ENCODE data around the gene CREBBP.

The CREBBP gene

DNA sequence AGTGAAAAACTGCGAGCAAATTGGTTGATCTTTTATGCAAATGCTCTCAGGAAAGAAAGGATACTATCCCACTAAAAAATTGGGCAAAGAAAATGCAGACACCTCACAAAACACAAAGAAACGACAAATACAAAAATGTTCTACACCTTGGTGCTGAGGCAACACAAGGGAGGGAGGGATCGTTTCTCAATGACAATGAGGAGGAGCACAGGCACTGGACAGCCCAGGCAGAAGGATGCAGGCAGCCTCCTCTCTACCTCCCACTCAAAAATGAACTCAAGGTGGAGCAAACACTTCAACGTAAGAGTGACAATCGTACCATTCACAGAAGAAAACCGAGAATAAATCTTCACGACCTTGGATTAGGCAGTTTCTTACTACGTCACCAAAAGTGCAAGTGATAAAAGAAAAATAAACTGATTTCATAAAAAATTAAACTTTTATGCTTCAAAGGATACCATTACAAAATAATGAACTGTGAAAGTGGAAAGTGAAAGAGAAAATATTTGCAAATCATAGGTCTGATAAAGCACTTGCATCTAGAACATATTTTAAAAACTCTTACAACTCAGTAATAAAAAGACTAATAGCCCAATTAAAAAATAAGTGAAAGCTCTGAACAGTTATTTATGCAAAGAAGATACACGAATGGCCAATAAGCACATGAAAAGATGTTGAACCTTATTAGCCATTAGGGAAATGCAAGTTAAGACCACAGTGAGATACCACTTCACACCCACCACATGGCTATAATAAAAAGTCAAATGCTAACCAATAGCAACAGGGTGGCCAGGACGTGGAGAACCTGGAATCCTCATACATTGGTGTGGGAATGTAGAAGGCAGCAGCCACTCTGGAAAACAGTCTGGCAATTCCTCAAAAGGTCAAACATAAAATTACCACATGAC lies 82.4 kb downstream of the CREBBP start:
- no peak for DNase-seq (ENCODE audit: low read depth)

DNA sequence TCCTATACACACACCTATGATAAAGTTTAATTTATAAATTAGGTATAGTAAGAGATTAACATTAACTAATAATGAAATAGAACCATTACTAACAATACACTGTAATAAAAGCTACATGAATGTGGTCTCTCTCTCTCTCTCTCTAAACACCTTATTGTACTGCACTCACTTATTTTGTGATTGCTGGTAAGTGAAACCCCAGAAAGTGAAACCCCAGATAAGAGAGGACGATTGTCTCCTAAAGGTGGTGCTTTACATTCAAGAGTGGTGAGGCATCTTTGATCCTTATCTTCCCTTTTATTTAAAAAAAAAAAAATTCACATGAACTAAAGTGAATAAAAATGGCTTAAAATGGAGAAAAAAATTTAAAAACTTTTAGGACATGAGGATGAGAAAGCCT lies 83.0 kb downstream of the CREBBP start:
- no peak for DNase-seq (ENCODE audit: low read depth)

DNA sequence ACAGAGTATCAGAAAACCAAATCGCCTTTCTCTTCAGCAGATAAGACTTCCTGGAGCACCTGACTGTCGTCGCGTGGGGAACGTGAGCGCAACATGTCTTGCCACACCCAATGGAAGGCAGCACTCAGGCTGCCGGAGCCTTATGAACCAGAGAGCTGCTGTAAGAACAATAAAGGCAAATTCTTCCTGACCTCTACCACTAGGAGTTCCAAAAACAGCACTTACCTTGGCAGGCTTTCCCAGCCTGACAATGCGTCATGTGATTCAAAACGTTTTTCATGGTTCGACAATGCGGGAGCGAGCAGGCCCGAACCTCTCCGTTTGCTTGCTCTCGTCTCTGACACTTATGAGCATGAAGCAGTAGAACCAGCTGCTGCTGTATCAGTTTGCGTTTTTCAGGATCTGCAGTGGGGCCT lies 87.3 kb downstream of the CREBBP start:
- no peak for DNase-seq (ENCODE audit: low read depth)

DNA sequence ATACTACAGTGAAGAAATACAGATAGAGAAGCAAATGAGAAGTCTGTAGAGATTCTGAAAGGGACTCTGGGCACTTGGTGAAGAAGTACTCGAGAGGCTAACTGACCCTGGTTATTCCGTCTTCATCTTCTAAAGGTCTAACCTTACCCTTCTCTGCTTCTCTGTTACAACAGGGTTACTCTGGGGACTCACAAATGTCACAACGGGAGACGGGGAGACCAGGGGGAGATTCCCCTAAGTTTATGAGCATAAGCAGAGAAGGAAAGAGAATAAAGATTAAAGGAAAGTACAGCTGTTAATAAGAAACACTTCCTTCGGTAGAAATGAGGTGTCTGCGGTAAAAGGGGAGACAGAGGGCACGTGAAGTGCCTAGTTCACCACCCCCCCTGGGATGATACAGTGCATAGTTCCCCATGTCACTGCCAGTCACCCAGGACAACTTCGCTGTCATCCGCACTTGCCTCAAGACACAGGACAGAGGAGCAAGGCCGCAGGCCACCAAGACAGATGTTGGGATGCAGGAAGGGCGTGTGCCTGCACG lies 88.0 kb downstream of the CREBBP start:
- no peak for DNase-seq (ENCODE audit: low read depth)

DNA sequence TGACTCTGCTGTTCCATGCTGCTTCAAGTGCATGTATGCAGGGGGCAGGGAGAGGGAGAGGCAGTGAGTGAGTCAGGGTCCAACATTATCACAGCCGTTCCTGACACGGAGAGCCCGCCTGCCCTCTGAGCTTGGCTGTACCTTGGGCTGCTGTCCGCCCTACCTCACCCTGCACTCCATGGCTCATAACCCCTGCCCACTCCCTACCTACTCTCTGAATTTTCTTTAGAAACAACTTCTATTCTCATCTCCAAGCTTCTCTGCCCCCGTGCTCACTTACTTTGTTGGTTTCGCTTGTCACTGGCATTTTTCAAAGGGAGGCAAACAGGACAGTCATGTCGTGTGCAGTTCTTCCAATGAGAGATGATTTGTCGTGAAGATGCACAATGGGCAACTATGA lies 88.8 kb downstream of the CREBBP start:
- DNase-seq (ENCODE audit: low read depth), result no peak

DNA sequence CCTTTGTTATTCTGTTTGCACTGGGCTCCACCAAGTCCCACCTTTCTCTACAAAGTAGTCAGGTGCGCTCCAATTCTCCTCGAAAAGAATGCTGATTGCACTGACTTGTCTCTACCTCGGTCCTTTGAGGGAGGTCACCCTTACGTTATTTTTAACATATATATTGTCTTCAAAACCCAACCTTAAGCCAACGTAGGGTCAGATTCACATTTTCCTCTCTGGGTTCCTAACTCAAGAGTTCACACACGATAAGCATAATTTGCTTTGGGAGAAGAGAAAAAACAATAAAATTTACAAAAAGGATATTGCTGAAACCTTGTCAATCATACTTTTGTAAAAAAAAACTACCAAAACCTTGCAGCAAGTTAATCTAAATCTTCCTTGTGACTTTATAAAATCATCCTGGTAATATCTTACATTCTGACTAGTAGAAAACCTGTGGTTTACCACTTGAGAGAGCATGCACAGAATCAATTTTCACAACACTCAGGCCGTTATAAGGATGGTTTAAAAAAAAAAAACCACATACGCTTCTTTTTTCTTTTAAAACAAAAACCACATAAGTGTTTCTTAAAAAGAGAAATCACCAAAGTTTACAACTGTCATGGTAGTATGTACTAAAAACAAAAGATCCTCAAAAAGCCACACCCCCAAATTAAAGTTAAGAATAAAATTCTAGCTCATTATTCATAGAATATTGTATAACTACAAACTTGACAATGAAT lies 91.0 kb downstream of the CREBBP start:
- DNase-seq (ENCODE audit: low read depth), result no peak

DNA sequence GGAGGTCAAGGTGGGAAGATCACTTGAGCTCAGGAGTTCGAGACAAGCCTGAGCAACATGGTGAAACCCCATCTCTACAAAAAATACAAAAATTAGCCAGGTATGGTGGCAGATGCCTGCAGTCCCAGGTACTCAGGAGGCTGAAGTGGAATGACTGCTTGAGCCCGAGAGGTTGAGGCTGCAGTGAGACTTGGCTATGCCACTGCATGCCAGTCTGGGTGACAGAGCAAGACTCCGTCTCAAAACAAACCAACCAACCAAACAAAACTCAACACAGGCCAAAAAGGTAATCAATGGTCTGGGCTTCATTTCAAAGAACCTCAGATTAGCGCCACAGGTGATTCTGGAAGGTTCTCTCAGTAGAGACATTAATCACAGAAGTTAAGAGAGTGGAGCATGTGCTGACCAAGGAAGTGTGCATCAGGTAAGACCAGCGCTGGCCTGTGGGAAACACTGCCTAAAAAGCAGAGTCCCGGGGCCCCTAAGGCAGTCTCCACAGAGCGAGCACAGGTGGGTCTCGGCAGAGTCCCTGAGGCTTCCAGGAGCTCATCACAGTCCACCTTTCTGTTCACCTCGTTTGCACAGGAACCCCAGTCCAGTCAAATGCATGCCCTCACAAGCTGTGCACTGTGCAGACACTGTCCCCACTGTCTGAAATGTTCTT lies 91.7 kb downstream of the CREBBP start:
- no peak for DNase-seq (ENCODE audit: low read depth)

DNA sequence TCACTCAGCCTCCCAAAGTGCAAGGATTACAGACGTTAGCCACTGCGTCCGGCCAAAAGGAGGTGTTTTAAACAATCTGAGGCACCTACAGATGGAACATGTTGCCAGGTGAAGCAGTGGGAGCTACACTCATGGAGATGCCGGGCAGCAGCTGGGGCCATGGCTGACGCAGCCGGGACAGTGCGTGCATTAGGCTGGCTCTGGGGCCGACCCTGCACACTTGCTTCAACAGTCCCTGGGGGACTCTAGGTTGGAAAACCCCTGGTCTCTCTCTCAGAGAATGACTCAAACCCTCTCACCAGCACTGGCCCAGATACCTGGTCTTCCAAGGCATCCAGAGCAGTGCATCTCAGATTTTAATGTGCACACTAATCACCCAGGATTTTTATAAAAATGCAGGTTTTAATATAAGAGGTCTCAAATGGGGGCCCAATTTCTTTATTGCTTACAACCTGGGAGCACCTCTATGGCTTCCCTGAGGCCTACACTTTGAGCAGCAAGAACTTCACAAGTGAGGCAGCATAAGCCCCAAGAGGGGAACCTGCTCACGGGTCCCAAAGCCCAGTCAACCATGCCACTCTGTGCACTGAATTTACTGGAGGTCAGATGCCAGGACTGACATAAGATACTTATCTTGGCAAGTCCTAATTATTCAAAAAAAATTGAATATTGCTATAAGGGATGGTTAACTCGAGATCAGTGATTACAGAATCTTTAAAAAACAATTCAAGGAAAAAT lies 92.4 kb downstream of the CREBBP start:
- DNase-seq (ENCODE audit: low read depth), result no peak

DNA sequence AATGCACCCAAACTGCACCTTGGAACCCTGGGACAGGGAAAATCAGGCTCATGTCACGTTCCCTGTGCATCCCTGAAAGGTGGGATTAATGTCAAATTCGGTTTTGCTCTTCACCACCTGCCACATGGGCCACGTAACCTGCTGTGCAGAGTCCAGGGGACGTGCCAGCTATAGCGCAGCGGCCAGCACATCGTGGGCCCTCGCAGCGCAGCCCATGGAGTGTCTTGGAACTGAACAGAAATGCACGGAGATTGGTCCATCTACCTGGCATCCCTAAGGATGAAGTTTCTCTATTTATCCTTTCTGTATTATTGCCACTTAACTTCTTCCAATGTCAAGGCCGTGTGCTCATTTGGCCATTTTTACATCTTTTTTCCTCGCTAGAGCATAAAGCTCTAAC lies 95.1 kb downstream of the CREBBP start:
- DNase-seq (ENCODE audit: low read depth), result no peak

DNA sequence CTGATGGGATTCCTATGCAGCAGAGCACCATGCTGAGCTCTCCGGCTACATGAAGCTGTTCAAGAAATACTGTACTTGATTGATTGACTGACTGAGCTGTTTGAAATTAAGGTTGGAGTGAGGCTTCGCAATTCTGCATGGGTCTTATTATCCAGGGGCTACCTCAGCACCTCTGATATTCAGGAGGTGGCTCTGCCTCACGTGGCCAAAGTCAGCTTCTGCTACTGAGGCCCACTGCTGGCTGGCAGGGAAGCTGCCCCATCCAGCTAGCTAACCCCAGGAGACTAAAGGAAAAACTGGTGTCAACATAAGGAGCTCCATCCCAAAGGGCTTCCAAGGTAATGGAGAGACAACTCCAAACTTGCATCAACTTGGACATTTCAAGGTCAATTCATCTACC lies 97.0 kb downstream of the CREBBP start:
- DNase-seq (ENCODE audit: low read depth), result no peak

DNA sequence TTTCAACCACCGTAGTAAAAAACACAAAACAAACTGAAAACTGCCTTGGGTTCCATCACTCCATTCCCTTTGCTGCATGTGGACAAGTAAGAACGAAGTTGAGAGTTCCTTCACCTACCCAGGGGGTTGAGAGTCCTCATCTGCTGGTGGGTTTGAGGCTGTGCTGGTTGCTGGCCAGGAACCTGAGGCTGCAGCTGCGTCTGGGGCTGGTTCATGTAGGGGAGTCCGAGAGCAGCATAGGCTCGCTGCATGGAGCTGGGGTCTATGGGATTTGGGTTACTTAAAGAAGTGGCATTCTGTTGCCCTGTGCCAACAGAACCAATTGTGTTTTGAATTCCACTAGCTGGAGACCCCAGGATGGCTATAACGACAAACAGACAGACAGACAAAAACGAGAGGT lies 97.9 kb downstream of the CREBBP start:
- DNase-seq (ENCODE audit: low read depth), result no peak

DNA sequence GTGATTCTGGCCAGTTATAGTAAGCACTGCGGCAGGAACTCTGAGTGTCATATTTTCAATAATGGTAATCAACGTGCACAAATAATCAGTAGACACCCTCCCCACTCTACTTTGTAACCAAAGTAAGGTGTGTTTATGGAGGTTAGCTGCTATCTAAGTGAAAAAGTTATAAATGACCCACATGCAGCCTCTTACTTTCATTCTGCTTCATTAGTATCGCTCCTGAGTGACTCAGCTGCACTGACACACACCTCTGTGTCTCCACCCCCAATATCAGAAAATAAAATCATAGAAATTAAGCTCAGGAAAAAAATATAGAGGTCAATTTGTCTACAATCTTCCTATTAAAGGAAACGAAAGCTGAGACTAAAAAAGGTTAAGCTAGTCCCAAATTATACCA lies 99.1 kb downstream of the CREBBP start:
- no peak for DNase-seq (ENCODE audit: low read depth)

DNA sequence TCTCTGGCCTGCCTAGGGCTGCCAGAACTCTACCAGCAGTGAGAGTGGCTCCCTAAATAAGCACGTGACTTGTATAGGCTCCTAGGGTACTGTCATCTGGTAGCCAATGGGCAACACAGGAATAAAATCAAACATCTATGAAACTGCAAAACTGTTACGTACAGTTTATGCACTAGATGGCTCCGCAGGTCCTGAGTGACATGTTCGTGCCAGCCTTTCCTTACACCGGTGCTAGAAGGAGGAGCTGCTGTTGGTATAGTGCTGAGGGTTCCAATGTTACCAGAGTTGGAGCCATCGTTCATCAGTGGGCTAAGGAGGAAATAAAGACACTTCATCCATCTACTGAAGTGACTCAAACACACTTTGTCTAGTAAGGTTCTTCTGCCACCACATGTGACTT lies 99.9 kb downstream of the CREBBP start:
- no peak for DNase-seq (ENCODE audit: low read depth)

DNA sequence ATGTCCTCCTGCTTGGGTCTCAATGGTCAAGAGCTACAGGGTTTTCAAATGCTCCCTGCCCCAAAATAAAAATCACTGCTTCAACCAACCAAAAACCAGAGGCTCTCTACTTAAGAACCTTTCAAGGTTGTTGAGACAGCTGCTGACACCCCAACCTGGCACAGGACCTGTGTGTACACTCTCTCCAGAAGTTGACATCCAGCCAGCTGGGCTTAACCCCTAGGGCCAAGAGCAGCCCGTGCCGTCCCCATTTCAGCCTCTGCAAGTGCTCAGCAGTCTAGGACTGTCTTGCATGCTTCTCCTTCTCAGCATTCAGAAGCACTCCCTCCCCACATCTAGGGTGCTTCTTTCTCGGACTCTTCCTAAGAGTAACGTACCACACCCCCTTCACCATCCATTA lies 104.2 kb downstream of the CREBBP start:
- no peak for DNase-seq (ENCODE audit: low read depth)

DNA sequence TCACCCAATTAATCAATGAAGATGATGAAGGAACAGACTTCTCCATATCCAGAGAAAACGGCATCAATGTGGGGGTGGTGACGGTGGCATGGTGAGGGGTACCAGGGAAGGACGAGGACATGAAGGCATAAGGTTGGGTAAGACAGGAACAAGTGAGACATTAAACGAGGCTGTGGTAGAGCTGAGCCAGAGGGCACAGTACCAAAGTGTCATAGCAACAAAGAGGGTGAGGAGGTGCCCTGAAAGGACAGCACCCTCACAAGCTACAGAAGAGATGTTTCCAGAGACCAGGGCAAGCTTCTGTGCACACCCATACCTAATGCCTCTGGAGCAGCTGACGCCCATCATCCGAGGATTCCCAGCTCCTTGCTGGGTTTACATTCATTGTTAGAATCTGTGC lies 105.7 kb downstream of the CREBBP start:
- no peak for DNase-seq (ENCODE audit: low read depth)

DNA sequence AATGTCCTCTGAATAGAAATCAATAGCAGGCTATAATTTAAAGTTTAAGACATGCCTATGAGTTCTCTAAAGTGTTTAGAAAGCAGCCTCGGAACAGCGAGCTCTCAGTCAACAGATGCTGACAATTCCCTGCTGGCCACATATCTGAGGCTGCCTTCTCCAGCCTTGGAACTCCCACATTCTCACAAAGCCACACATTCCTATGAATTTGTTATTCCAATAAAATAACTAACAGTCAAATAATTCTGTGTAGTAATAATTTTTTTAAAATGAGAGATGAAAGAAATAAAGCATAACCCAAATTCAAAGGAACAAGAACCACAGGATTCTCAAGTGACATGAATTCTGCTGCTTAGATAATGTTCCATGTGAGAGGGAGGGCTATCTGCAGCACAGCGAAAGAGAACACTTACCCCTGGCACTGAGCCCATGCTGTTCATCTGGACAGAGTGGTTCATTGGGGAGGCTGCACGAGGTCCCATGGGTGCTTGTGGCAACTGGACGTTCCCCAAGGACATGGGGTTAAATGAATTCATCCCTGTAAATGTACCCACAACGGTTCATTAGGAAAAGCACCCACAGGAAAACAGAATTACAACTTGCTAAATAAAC lies 106.3 kb downstream of the CREBBP start:
- DNase-seq (ENCODE audit: low read depth), result no peak

DNA sequence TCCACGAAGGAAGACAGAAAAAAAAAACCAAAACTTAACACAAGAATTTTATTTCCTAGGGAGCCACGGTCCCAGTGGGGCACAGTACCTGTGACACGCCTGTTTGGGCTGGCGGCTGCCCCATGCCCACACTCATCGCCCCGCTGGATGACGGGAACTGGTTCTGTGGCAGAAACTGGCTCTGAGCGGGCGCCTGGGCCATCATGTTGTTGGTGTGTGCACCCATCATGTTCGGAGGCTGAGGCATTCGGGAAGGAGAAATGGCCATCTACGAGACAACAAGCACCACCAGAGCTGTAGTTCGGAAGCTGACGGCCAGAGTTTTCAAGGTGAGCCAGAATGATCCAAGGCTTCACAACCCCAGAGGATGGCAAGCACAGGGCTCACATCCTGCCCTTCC lies 106.8 kb downstream of the CREBBP start:
- DNase-seq (ENCODE audit: low read depth), result no peak

DNA sequence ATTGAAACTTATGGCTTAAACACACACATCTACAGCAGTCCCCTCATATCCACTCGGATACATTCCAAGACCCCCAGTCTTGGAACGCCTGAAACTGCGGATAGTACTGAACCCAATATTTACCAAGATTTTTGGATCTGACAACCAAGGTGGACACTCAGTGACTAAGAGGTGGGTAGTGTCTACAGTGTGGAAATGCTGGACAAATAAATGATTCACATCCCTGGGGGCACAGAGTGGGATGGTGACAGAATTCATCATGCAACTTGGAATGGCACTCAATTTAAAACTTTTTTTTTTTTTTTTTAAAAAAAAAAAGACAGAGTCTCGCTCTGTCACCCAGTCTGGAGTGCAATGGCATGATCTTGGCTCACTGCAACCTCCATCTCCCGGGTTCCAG lies 109.0 kb downstream of the CREBBP start:
- DNase-seq (ENCODE audit: low read depth), result no peak

DNA sequence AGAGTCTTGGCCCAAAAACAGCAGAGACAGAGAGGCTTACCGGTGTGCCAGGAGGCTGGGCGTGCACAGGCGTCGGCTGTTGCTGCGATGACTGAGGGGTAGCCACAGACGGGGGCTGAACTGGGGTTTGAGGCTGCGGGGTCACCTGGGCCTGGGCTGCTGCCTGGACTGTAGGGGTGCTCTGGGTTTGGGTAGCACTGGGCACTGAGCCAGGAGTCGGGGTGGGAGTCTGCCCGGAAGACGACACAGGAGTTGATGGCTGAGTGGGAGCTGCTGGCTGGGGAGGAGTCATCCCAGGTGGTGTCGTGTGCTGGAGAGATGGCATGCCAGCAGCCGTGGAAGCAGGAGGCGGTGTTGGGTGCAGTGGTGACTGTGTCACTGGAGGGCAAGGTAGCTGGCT lies 110.0 kb downstream of the CREBBP start:
- no peak for DNase-seq (ENCODE audit: low read depth)

DNA sequence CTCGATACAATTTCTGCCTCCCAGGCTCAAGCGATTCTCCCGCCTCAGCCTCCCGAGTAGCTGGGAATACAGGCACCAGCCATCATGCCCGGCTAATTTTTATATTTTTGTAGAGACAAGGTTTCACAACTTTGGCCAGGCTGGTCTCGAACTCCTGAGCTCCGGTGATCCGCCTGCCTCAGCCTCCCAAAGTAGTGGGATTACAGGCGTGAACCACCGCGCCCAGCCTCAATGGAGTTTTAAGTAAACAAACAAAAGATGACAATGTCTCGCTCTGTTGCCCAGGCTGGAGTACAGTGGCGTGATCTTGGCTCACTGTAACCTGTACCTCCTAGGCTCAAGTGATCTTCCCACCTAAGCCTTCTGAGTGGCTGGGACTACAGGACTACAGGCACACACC lies 110.6 kb downstream of the CREBBP start:
- DNase-seq (ENCODE audit: low read depth), result no peak

DNA sequence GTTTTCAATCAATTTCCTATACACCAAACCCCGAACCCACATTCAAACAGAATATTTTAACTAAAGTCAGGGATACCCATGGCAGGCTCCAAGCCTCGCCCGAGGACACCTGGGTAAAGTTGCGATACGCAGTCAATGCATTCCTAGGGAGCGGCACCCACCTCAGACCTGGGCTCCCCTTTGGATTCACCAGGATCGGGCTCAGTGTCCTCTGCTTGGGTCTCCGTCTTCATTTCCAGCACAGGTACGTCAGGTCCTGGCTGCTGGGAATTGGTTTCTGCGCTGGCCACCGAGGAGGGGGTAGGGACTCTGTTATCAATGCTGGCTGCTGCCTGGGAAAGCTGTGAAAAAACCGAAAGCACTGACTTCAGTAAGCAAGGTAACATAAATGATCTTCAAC lies 111.5 kb downstream of the CREBBP start:
- no peak for DNase-seq (ENCODE audit: low read depth)
